SIG-M5 treated with dmso at 0.1 percent for 504 hours (cell line): ENCODE measurements around the gene NDUFB6.
"Not testable (repeated sequence)": the region's sequence is repeated elsewhere in the genome, so short reads cannot be mapped to it uniquely, and the experiment has no call there.

Experiments
- DNase-seq: peaks from one replicate; lab custom pipeline; 2025; ENCODE audit not compliant: unreplicated experiment; lab: John Stamatoyannopoulos, UW

The NDUFB6 gene

GRCh38 chr9:32572900-32573523, at the start of gene NDUFB6:
TSS of gene NDUFB6 (minus strand) at chr9:32573159. CDS start at chr9:32573060, 99 bp downstream.
- DNase-seq: peak; percentile 94

GRCh38 chr9:32618261-32618660, 45.3 kb upstream of the NDUFB6 start:
- DNase-seq: no peak

DNA sequence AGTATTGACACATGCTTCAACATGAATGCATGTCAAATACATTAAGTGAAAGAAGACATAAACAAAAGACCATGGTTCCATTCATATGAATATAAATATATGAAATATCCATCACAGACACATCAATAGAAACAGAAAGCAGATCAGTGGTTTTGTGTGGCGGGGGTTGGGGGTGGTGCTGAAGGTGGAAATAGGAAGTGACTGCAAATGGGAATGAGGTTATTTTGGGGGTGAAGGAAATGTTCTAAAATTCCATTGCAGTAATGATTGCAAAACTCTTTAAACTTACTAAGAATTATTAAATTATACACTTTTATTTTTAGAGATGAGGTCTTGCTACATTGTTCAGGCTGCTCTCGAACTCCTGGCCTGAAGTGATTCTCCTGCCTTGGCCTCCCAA, 33.9 kb upstream of the NDUFB6 start:
- no peak for DNase-seq

DNA sequence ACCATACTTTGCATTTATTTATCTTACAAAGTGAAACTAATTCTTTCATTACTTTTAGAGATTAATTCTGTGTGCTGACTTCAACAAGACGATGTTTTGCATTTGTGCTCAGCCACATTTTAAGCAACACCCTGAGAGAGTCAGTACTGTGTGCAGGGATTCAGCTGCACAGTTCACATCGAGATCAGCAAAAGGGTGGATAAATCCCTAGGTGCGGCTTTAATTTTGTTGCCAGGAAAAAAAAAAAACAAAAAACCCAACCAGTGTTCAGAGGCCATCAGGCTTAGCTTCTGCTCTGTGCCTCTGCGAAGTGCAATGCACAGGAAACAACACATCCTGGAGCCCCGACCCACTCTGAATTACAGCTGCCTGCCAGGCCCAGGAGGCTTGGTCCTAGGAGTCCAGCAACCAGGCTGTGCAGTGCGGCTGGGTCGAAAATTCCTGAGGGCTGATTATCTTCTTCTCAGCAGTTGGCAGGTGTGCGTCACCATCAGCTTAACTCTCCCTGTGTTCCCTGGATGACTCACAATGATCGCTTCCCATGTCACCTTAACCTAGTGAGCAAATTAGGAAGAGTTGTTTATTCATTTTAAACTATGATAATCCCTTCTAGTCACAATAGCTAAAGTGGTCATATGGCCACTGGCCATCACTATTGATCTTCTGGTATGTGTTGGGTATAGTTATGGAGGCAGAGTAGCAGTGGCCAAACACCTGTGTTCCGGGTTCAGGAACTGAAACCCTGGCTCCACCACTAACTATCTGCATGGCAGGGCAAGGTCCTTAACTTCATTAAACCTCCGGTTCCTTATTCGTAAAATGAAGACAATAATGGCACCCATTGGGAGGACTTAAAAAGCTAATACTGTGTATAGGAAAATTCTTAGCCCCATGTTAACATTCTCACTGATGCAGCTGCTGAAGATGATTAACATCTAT, 31.2 kb upstream of the NDUFB6 start:
- peak; percentile 5 for DNase-seq

- DNase-seq: not testable (repeated sequence)
Measured at GRCh38 chr9:32599021-32599420, 26.1 kb upstream of the NDUFB6 start.

DNA sequence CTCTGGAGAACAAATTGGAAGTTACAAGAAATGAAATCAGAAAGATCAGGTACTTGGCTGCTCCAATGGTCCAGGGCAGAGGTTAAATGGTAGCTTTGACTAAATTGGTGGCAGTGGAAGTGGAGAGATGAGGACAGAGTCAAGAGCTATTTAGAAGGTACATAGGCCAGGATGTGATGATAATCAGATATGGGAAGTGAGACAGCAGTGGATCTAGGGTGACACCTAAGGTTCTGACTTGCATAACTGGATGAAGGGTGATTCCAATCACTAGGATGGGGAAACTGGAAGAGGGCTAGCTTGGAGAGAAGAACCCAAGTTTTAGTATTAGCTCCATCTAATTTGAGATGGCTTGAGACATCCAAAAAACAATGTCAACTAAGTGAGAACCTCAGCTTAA, 24.0 kb upstream of the NDUFB6 start:
- DNase-seq: no peak

DNA sequence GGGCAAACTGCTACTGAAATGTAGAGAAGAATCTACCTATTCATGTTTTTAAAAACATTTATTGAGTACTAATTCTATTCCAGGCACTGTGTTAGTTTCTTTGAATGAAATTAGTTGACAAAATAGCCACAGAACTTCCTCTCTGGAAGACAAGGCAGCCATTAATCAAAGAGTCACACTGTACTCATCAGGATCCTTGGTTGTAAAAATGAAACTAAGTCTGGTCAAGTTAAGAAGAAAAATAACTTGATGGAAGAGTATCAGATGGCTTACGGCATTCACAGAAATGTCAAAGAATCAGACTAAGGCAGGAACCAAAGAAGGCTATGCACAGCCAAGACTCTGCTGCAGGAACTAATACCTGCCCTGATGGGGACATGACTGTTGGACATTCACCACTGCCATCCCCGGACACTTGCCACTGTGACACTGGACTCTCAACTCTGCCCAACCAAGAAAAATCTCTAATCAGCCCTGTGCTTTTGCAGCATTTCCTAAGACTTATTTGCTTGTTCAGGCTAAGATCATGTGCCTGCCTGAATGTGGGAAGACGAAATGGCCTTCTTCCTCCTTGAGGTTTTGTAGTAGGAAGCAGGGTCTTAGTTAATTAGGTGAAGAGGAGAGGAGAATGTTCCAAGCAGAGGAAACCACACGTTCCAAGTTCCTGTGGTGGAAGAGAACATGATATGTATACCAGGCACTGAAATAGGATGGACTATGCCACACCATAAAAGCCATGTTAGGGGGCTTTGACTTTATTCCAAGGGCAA, 23.3 kb upstream of the NDUFB6 start:
- no peak for DNase-seq

- no peak for DNase-seq
Measured at GRCh38 chr9:32590898-32591297, 17.9 kb upstream of the NDUFB6 start.

- DNase-seq: no peak
Measured at GRCh38 chr9:32590476-32590875, 17.5 kb upstream of the NDUFB6 start.

DNA sequence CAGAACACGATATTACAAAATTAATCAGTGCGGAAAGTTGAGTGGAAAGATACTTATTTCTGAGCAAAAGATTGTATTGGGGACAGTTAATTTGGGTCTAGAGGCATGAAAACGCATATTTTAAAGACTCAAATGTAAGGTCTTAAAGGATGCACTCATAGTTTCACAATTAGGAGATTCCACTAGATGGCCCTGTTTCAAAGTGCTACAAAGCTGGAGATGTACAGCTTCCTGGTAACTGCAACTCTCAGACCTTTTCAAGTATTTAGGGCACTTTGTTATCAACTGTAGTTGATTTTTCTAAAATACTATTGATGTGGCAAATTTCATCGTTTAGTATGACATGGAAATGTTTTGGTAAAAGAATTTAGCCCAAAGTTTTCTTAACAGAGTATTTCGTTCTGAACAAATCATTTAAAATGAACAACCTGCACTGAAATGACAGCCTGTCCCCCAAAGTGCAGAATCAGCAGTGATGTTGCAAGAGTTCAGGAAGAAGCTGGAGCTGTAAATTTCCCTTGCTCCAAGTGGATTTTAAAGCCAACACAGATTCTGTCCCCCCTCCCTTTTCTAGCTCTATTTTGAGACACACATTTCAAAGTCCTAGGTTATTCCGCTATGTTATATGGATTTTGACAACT, 16.2 kb upstream of the NDUFB6 start:
- DNase-seq: peak; percentile 65

DNA sequence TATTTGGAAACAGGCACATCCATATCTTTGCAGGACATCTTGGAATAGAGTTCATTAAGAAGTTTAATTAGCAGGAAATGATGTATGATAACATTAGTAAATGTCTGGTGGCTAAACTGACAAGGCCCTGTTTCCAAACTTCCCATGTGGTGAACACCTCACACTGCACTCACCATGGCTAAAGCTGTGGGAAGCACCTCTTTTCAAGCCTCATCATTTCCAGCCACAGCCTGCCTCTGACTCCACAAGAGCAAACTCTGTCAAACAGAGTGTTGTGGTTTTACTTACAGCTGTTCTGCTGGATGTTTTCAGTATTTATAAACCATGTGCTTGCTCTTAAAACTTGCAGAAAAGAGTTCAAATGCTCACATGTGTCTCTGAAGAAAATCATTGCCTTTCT, 14.9 kb upstream of the NDUFB6 start:
- DNase-seq: no peak

DNA sequence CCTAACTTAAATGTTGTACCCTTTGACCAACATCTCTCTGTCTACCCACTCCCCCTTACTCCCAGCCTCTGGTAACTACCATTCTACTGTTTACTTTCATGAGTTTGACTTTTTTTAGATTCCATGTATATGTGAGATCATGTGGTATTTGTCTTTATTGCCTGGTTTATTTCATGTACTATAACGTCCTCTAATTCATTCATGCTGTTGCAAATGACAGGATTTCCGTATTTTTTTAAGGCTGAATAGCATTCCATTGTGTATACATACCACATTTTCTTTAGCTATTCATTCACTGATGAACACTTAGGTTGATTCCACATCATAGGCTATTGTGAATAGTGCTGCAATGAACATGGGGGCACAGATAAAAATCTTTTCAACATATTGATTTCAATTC, 11.8 kb upstream of the NDUFB6 start:
- DNase-seq: no peak

GRCh38 chr9:32581512-32582143, 8.7 kb upstream of the NDUFB6 start:
- DNase-seq: peak; percentile 46

GRCh38 chr9:32580631-32581300, 7.8 kb upstream of the NDUFB6 start:
- DNase-seq: no peak

- DNase-seq: peak; percentile 32
Measured at GRCh38 chr9:32579706-32580331, 6.9 kb upstream of the NDUFB6 start.

- no peak for DNase-seq
Measured at GRCh38 chr9:32578976-32579375, 6.0 kb upstream of the NDUFB6 start.

DNA sequence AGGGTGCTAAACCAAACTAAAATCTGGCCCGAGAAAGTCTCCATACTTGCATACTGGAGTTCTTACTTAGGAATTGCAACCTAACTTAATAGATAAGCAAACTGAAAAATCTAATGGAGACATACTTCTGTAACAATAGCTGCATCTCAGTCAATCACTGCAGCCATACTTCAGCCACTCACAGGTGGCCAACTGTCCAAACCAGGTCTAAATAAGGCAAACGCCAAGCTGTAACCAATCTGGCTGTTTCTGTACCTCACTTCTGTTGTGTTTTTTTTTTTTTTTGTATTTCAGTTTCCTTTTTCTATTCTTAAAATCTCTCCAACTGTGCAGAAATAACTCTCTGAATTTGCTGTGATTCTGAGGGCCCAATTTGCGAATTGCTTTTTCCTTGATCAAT, 4.4 kb upstream of the NDUFB6 start:
- no peak for DNase-seq

DNA sequence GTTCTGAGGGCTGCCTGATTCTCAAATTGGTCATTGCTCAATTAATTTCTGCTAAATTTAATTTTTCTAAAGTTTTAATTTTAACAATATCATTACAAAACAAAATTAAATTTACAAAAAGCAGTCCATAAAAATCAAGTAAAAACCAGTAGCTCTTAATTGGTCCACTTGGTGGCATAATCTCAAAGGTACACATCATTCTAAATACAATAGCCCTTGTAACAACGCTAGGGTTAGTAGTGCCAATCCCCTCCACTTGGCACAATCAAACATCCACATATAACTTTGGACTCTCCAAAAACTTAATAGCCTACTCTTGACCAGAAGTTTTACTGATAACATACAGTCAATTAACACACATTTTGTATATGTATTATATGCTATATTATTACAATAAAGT, 1.9 kb upstream of the NDUFB6 start:
- DNase-seq: no peak

DNA sequence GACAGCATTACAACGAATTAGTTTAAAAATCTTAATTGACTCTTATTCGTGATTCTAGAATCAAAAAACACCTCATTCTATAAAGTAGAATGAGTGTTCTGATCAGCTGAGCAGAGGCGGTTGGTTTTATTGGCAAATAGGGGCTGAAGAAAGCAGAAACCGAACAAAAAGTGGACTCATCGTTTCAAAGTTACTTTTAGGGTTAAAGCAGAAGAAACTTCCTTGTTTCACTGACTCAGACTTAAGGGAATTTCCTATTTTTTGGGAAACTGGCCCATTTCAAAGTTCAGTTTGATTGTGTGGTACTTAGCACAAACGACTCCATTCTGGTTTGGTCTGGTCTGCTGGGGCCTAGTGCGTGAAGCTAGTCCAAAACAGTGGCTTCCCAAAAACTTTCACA, 862 bp upstream of the NDUFB6 start:
- no peak for DNase-seq
